ENCODE results near the gene DDX20. TPM values are rescaled to one million over a fixed set of nuclear protein-coding genes. Genes with fewer than 3 reads are reported as not detected.

DDX20 gene
- polyA plus RNA-seq, 1 of the 3 experiments (the other 2 are of a cell fraction) = 3.8 TPM

DNA sequence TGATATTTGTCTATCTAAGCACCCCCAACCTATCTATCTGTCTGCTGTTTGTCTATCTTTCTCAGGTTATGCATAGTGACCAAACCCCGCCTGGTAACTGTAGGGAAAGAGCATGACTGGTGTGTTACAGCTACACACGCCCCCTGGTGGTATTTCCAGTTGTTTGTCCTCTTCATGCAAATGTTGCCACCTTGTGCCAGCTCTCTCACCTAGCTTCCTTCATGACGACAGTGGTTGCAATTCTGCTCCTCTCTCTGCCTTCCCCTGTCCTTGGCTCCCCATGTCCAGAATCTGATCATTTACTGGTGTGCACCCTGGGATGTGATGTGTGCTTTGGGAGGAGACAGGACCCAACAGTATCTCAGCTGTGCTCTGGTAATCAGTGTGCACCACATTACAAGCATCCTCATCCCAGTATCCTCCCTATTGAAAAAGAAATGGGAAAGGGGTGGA lies 8.4 kb upstream of the DDX20 start:
- POLR2A ChIA-PET = interaction anchor here (0.8 kb wide), 1 partner anchor 8 kb away, joined by 4 read pairs; no protein-coding TSS in a partner anchor
- no peak overlapping the region for H3K9ac ChIP-seq
- WGBS (ENCODE audit: low lambda C conversion rate) = 25% methylated on average over 3 of the region's 3 CpGs

More for the DNA sequence above, 8.4 kb upstream of the DDX20 start:
- no peaks in the 10 kb centered on the region for H3K9me3 ChIP-seq
- no peaks in the 10 kb centered on the region for H3K9me2 ChIP-seq
- no peaks in the 10 kb centered on the region for H3K27me3 ChIP-seq (ENCODE audit: insufficient read depth)
- no peak overlapping the region for H2AFZ ChIP-seq (ENCODE audit: low read depth)
- H3K4me2 ChIP-seq = no peak overlapping the region
- peak; percentile 61 for DNase-seq
- no peak for TF ChIP-seq PBX3 (IDR thresholded peaks at IDR 0.05)
- TF ChIP-seq SMC3 (IDR thresholded peaks at IDR 0.05; ENCODE audit: low read depth, low read length) = peak; percentile 68
- no peak for TF ChIP-seq YY1 (IDR thresholded peaks at IDR 0.05; ENCODE audit: low read depth)
- no peak for TF ChIP-seq FOXM1 (IDR thresholded peaks at IDR 0.05; ENCODE audit: low read depth)
- TF ChIP-seq TEAD4 (IDR thresholded peaks at IDR 0.05; ENCODE audit: borderline replicate concordance, insufficient read depth) = no peak
- no peak for TF ChIP-seq USF1 (IDR thresholded peaks at IDR 0.05; ENCODE audit: borderline replicate concordance, low read depth)
- TF ChIP-seq RCOR1 (IDR thresholded peaks at IDR 0.05; ENCODE audit: low read length) = peak; percentile 57; the same call in 1 of the 2 replicates
- no peak for TF ChIP-seq JUND (IDR thresholded peaks at IDR 0.05)
- TF ChIP-seq IRF3 (IDR thresholded peaks at IDR 0.05; ENCODE audit: low read depth, low read length) = no peak
- TF ChIP-seq ELF1 (IDR thresholded peaks at IDR 0.05) = no peak
- TF ChIP-seq RAD21 (IDR thresholded peaks at IDR 0.05; ENCODE audit: low read length) = peak; percentile 65
- no peak for TF ChIP-seq NFIC (IDR thresholded peaks at IDR 0.05; ENCODE audit: borderline replicate concordance)
- TF ChIP-seq MXI1 (IDR thresholded peaks at IDR 0.05; ENCODE audit: low read depth, low read length) = no peak
- no peak for TF ChIP-seq MEF2A (IDR thresholded peaks at IDR 0.05; ENCODE audit: borderline replicate concordance, low read depth)
- TF ChIP-seq CHD2 (IDR thresholded peaks at IDR 0.05; ENCODE audit: low read length, partially characterized antibody) = peak; percentile 11
- TF ChIP-seq CTCF (IDR thresholded peaks at IDR 0.05) = peak; percentile 65
- no peaks in the 10 kb centered on the region for H3K79me2 ChIP-seq (ENCODE audit: insufficient read depth)
- no peaks in the 10 kb centered on the region for H4K20me1 ChIP-seq (ENCODE audit: insufficient read depth)
- H3F3A ChIP-seq (replicated peaks; ENCODE audit: insufficient read depth) = no peaks in the 10 kb centered on the region
- peaks cover 0 to 15% of the 10 kb centered on the region in 2 experiments; a peak in 1 of 4 replicates for H3K4me1 ChIP-seq (ENCODE audit: control insufficient read depth in 1 of 2, insufficient read depth in 2 of 2, low read depth in 1 of 2, low read length in 1 of 2)
- CTCF ChIA-PET = interaction anchor here (0.9 to 8.3 kb wide), 10 partner anchors 8 to 265 kb away, joined by 3 to 72 read pairs (median 6); partner anchors contain the start of genes DDX20 and INKA2
- no peak overlapping the region for H3K4me3 ChIP-seq (ENCODE audit: low read depth in 2 of 2, low read length in 1 of 2)
- no peak overlapping the region for H3K27ac ChIP-seq (ENCODE audit: low read depth in 2 of 2, low read length in 1 of 2)
- no peaks in the 10 kb centered on the region for H3K36me3 ChIP-seq (replicated peaks in 1 of 2; ENCODE audit: control insufficient read depth in 1 of 2, insufficient read depth in 2 of 2, low read length in 1 of 2)

Data from SK-N-SH (cell line).